Lower leg skin (tissue), 4 donors: ENCODE measurements around the gene SLIT3. TPM values are rescaled to one million over a fixed set of nuclear protein-coding genes. Genes with fewer than 3 reads are reported as not detected.
A peak's percentile ranks its signal among the peaks of the same experiment; 100 is the strongest.

Source experiments
- DNase-seq, 2 donors: peaks; one replicate each; pipeline ENCODE4 v3.0.0-alpha.2; 2019; ENCODE audit warnings: low spot score in 2 of 2
- H3K4me3 ChIP-seq: fragments of 200-600 bp; sonication (generic); 2 replicates; pipeline ENCODE4 v1.5.1; 2017; ENCODE audit warnings: mild to moderate bottlenecking, low read depth; ENCODE audit not compliant: poor library complexity, severe bottlenecking
- POLR2A ChIP-seq, 2 donors: fragments of 450-650 bp; IDR thresholded peaks; one replicate each; pipeline ENCODE4 v1.6.1; 2016 to 2017; ENCODE audit warnings: antibody characterized with exemption in 2 of 2, mild to moderate bottlenecking in 1 of 2, moderate library complexity in 1 of 2
- whole genome bisulfite sequencing, 2 donors: methylation state at CpG; one replicate each; pipeline ENCODE4 v1.1.5; 2018; 5-methylcytosine and 5-hydroxymethylcytosine counted together
- intact Hi-C: fragments of 100-400 bp; cut with DNase I; formaldehyde crosslinking; loops from one replicate; pipeline ENCODE4 v1.15.0; 2023; ENCODE audit warnings: low total_unique reads
- total RNA-seq, 4 donors: library from RNA; depleted of rRNA; stranded (reverse); fragments of >200 nt; gene quantifications; one replicate each; pipeline ENCODE4 v1.1.0, GENCODE V29; 2016
- TF ChIP-seq, protein P1 (sequence below), 3 donors: fragments of 450-650 bp; IDR thresholded peaks; one replicate each; pipeline ENCODE4 v1.5.1; 2016; ENCODE audit warnings: antibody characterized with exemption in 3 of 3, mild to moderate bottlenecking in 3 of 3, moderate library complexity in 2 of 3

The SLIT3 gene
- total RNA-seq, 4 donors from 2014 or later: 12.4 to 66.0 (median 22.8) TPM

DNA sequence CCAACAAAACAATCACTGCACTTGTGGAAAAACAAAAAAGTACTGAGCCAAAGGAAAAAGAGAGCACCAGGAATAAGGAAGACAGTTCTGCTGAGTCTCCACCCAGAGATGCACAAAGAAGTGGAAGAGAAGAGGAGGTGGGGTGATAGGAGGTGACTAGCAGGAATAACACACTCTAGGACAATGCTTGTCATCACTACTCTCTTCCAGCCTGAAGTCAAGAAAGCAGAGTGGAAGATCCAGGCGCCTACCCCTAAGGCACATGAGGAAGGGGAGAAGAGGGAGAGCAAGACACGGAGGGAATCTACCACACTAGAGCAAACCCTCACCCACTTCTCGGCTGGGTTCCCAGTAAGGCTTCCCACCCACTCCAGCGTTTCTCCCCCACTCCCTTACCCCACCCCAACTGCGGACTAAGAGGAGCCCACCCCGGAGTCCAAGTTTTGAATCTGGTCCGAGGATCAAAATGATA lies 1.7 kb downstream of the SLIT3 start:
- TF ChIP-seq, protein P1, sequence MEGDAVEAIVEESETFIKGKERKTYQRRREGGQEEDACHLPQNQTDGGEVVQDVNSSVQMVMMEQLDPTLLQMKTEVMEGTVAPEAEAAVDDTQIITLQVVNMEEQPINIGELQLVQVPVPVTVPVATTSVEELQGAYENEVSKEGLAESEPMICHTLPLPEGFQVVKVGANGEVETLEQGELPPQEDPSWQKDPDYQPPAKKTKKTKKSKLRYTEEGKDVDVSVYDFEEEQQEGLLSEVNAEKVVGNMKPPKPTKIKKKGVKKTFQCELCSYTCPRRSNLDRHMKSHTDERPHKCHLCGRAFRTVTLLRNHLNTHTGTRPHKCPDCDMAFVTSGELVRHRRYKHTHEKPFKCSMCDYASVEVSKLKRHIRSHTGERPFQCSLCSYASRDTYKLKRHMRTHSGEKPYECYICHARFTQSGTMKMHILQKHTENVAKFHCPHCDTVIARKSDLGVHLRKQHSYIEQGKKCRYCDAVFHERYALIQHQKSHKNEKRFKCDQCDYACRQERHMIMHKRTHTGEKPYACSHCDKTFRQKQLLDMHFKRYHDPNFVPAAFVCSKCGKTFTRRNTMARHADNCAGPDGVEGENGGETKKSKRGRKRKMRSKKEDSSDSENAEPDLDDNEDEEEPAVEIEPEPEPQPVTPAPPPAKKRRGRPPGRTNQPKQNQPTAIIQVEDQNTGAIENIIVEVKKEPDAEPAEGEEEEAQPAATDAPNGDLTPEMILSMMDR (IDR thresholded peaks at IDR 0.05): no peak
- no peak for TF ChIP-seq POLR2A (IDR thresholded peaks at IDR 0.05)
- H3K4me3 ChIP-seq: no peak overlapping the region
- WGBS, 2 donors: 25 to 26% methylated on average over 7 of the region's 7 CpGs
- intact Hi-C loops: no loop called here
- no peak for DNase-seq

DNA sequence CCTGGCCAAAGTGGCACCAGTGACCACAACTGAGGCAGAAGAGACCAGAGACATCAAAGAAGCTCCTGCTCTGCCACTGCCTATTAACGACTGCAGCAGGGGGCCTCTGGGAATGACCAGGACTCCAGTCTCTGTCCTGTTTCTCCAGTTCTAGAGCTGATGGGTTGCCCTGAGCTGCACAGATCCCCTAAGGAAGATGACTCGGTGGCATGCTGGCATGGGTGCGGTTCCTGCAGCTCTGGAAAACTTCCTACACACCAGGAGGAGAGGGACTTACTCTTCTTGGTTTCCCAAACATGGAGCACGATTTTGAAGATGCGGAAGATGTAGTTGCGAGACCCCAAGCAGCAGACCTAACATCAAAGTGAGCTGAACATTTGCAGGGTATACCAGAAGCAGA lies 2.7 kb downstream of the SLIT3 start:
- WGBS, 2 donors: 70 to 73% methylated on average over 6 of the region's 6 CpGs
- TF ChIP-seq POLR2A (IDR thresholded peaks at IDR 0.05): no peak
- TF ChIP-seq, protein P1 (IDR thresholded peaks at IDR 0.05): no peak
- no peak for DNase-seq
- intact Hi-C loops: no loop called here
- no peak overlapping the region for H3K4me3 ChIP-seq

DNA sequence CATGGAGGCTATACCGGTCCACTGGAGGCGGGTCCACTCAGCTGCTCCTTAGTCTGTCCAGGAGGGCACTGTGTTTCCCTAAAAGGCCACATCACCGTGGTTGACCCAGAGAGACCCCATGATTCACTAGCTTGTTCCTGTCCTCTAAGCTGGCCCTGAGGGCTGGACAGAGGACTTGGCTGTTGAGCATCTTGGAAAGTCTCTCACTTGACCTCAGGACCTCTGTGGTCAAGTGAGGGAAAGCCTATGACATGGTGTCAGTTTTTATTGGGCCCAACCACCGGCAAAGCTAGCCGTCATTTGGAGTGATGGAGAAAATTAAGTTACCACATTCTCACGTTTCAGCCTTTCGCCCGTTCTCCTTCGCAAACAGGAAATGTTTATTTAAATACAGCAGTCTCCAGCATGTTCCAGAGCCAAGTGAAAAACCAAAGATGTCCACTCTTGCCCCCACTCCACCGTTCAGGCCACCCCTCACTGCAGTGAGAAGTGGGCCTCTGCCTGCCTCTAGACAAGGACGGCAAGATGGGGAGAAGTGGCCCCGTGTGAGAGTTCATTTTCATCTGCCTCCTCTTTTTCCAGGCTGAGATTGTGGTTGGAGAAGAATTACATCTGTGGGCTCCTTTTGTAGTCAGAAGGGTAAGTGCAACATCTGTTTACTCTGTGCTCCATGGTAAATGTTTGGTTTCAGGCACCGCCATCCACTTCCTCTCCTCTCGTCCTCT lies 4.4 kb downstream of the SLIT3 start:
- TF ChIP-seq, protein P1 (IDR thresholded peaks at IDR 0.05): no peak
- TF ChIP-seq POLR2A (IDR thresholded peaks at IDR 0.05): no peak
- H3K4me3 ChIP-seq: no peak overlapping the region
- WGBS, 2 donors: 49 to 54% methylated on average over 14 of the region's 14 CpGs
- intact Hi-C loops: no loop called here
- DNase-seq: peak in 1 of 2 donors; percentile 83

DNA sequence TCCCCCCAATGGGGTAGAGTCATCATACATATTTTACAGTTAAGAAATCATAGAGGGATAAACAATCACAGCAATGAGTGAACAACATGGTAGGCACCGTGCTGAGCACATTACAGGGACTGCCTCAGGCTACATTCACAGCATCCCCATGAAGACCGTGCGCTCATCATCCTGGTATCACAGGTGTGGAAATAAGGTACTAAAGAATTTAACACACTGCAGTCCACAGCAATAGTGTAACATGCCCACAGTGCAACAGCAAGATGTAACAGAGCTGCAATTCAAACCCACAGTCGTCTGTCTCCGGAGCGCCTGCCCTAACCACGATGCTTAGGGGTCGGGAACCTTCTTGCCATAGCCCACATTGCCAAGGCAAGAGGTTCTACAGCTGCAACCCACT lies 5.6 kb downstream of the SLIT3 start:
- DNase-seq: no peak
- 62 to 68% methylated on average over 8 of the region's 8 CpGs for WGBS, 2 donors

DNA sequence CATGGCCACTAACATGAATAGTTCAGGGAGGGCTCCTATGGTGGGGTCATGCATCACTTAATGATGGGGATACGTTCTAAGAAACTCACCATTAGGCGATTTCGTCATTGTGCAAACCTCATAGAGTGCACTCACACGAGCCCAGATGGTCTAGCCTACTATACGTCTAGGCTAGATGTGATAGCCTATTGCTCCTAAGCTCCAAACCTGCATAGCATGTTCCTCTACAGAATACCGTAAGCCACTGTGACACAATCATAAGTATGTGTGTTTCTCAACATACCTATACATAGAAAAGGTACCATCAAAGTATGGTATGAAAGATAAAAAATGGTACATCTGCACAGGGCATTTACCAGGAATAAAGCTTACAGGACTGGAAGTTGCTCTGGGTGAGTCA lies 6.3 kb downstream of the SLIT3 start:
- DNase-seq: no peak
- intact Hi-C loops: no loop called here
- TF ChIP-seq POLR2A (IDR thresholded peaks at IDR 0.05): no peak
- TF ChIP-seq, protein P1 (IDR thresholded peaks at IDR 0.05): no peak
- H3K4me3 ChIP-seq: no peak overlapping the region
- 84 to 90% methylated on average over 6 of the region's 6 CpGs for WGBS, 2 donors

More for the DNA sequence above, 5.6 kb downstream of the SLIT3 start:
- TF ChIP-seq, protein P1 (IDR thresholded peaks at IDR 0.05): no peak
- no peak for TF ChIP-seq POLR2A (IDR thresholded peaks at IDR 0.05)
- intact Hi-C loops: no loop called here
- no peak overlapping the region for H3K4me3 ChIP-seq
